Measurements from ENCODE around the gene MOV10.

Gene MOV10

GRCh38 chr1:112702420-112703261 lies 28.2 kb downstream of the MOV10 start:
- TF ChIP-seq, protein P1, sequence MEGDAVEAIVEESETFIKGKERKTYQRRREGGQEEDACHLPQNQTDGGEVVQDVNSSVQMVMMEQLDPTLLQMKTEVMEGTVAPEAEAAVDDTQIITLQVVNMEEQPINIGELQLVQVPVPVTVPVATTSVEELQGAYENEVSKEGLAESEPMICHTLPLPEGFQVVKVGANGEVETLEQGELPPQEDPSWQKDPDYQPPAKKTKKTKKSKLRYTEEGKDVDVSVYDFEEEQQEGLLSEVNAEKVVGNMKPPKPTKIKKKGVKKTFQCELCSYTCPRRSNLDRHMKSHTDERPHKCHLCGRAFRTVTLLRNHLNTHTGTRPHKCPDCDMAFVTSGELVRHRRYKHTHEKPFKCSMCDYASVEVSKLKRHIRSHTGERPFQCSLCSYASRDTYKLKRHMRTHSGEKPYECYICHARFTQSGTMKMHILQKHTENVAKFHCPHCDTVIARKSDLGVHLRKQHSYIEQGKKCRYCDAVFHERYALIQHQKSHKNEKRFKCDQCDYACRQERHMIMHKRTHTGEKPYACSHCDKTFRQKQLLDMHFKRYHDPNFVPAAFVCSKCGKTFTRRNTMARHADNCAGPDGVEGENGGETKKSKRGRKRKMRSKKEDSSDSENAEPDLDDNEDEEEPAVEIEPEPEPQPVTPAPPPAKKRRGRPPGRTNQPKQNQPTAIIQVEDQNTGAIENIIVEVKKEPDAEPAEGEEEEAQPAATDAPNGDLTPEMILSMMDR (IDR thresholded peaks at IDR 0.05): no peak
- TF ChIP-seq ZFX (IDR thresholded peaks at IDR 0.05; ENCODE audit: borderline replicate concordance): no peak
- peak overlapping the region; percentile 97 for H3K27ac ChIP-seq

GRCh38 chr1:112703706-112704105 lies 29.2 kb downstream of the MOV10 start:
- peak overlapping the region; percentile 97 for H3K27ac ChIP-seq

GRCh38 chr1:112704391-112704933 lies 30.0 kb downstream of the MOV10 start:
- H3K27ac ChIP-seq: peak overlapping the region; percentile 97
- TF ChIP-seq, protein P1 (IDR thresholded peaks at IDR 0.05): no peak
- no peak for TF ChIP-seq ZFX (IDR thresholded peaks at IDR 0.05; ENCODE audit: borderline replicate concordance)

More at GRCh38 chr1:112703706-112704105, 29.2 kb downstream of the MOV10 start:
- no peak for TF ChIP-seq ZFX (IDR thresholded peaks at IDR 0.05; ENCODE audit: borderline replicate concordance)
- TF ChIP-seq, protein P1 (IDR thresholded peaks at IDR 0.05): no peak

DNA sequence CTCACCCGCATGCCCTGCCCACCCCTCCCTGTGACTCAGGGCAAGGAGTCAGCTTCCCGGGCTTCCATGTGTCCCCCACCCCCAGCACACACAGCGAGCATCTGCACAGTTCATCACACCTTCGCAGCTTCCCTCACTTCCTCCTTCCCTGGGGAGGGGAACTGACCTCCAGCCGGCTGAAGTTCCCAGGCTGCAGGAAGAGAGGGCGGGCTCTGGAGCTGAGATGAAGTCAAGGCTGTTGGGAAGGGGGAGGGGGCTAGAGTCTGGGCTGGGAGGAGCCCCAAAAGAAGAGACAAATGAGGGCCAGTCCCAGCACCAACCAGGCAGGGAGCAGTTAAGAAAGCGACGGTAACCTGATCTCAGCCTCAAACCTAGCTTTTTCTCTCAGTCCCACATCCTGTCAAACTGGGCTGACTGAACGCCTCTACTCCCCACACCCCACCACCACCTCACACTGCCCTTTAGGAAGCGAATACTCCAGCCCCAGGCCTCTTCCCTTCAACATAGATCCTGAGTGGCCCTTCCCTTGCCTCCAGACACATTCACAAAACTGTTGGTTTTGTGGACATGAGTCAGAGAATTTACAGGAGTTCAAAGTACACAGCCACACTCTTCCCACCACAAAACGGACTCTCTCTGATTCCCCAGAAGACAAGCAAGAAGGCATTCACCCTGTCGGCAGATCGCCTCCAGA lies 30.6 kb downstream of the MOV10 start:
- H3K27ac ChIP-seq: peak overlapping the region; percentile 97
- TF ChIP-seq ZFX (IDR thresholded peaks at IDR 0.05; ENCODE audit: borderline replicate concordance): no peak
- TF ChIP-seq, protein P1 (IDR thresholded peaks at IDR 0.05): no peak

DNA sequence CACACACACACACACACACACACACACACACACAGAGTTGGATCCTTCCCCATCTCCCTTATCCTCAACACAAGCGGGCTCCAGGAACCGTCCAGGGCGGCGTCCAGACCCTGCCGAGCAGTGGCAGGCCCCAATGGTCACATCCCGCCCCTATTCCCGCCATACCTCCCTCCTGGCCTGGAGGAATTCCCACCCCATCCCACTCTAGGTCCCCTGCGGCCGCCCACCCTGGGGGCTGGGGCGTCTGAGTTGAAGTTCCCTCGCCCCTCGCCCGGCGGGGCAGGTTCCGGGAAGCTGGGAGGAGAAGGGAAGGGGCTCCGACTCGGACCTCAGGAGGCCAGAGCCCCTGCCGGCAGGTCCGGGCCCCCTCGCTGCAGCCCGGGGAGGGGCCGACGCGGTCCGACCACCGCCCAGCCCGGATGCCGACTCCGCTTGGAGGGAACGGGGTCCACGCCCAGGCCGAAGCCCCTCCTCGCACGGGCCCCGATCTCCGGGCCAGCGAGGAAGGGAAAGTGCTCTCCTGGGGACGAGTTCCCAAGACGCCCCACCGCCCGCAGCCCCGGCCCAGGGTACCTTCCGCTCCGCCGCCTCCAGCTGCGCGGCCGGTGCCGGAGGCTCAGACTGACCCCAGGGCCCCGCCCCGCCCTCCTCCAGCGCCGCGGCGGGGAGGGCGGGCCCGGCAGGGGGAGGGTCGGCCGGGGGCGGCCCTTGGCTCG lies 32.2 kb downstream of the MOV10 start, which contains the start of gene RHOC:
RHOC (minus strand) TSS at position 623 of the 716 bp plus-strand sequence. CDS start 3,328 bp downstream, outside the sequence.
- H3K27ac ChIP-seq: peak within 1 kb of the TSS; percentile 97
- TF ChIP-seq, protein P1 (IDR thresholded peaks at IDR 0.05): no peak
- TF ChIP-seq ZFX (IDR thresholded peaks at IDR 0.05; ENCODE audit: borderline replicate concordance): no peak

GRCh38 chr1:112707221-112708001 lies 33.0 kb downstream of the MOV10 start:
- H3K27ac ChIP-seq: peak overlapping the region; percentile 97
- TF ChIP-seq, protein P1 (IDR thresholded peaks at IDR 0.05): peak; percentile 94
- no peak for TF ChIP-seq ZFX (IDR thresholded peaks at IDR 0.05; ENCODE audit: borderline replicate concordance)

Data from 22Rv1 (cell line).